Mucosa of descending colon (tissue), 3 donors: ENCODE measurements around the gene KCNQ5. TPM values are rescaled to one million over a fixed set of nuclear protein-coding genes. Genes with fewer than 3 reads are reported as not detected.

ENCODE experiments used
- ATAC-seq: fragments of 200-7000 bp; cut with Tn5 transposase; one replicate; pipeline ENCODE4 v1.9.1; 2020; ENCODE audit warnings: mild to moderate bottlenecking, moderate library complexity
- DNase-seq, 3 donors: peaks; one replicate each; pipeline ENCODE4 v3.0.0-alpha.2; 2020
- H3K36me3 ChIP-seq: fragments of 200-600 bp; one replicate; pipeline ENCODE4 v1.8.0; 2021; ENCODE audit warnings: low read depth, mild to moderate bottlenecking
- H3K4me1 ChIP-seq: fragments of 200-600 bp; one replicate; pipeline ENCODE4 v1.8.0; 2021; ENCODE audit warnings: low read depth, mild to moderate bottlenecking
- H3K4me3 ChIP-seq: fragments of 200-600 bp; one replicate; pipeline ENCODE4 v1.8.0; 2021; ENCODE audit warnings: mild to moderate bottlenecking
- H3K9me3 ChIP-seq: fragments of 200-600 bp; one replicate; pipeline ENCODE4 v1.8.0; 2021; ENCODE audit warnings: mild to moderate bottlenecking
- CTCF ChIP-seq: fragments of 200-600 bp; IDR thresholded peaks from one replicate; pipeline ENCODE4 v1.8.0; 2022; ENCODE audit warnings: antibody characterized with exemption, mild to moderate bottlenecking
- intact Hi-C, 2 donors: fragments of 100-400 bp; cut with DNase I in 1 of 2; cut with micrococcal nuclease in 1 of 2; formaldehyde crosslinking; loops; one replicate each; pipeline versions ENCODE4 v1.11.0 to v1.11.1; 2022; cut with DNase I, micrococcal nuclease
- total RNA-seq, 3 donors: library from RNA; stranded (reverse); fragmentation: NEBNext Ultra II Directional in 2 of 3; extraction: Animal tissue kit (Norgen Biotek cat#: 25700) in 2 of 3; gene quantifications; one replicate each; pipeline versions ENCODE4 v1.2.1 to v1.2.4, GENCODE V29; 2021 to 2023
- donor health status: DM: no; HTN: no; CAD: no; lungs with moderate emphysema.
- donor health status: DM: no; HTN: no; CAD: no.
- donor health status: DM: no; HTN: yes; CAD: no.

The KCNQ5 gene
- total RNA-seq, 3 donors from 2014 or later: 0.14 to 2.3 (median 0.17) TPM

GRCh38 chr6:72595812-72596211 lies 26.1 kb upstream of the KCNQ5 start:
- Histone ChIP-seq H3K4me1 (no peaks in the 10 kb centered on the region), H3K9me3 (no peaks in the 10 kb centered on the region), H3K36me3 (no peaks in the 10 kb centered on the region), H3K4me3 (no peak overlapping the region)
- intact Hi-C loops: no loop called here
- TF ChIP-seq CTCF: no peak
- DNase-seq (no peak), ATAC-seq (no peak)

- ATAC-seq: no peak
- Histone ChIP-seq H3K4me3 (no peak overlapping the region), H3K9me3 (no peaks in the 10 kb centered on the region), H3K4me1 (peaks cover 8% of the 10 kb centered on the region), H3K36me3 (no peaks in the 10 kb centered on the region)
- intact Hi-C loops: loop anchor here in 1 of 2 donors (10.0 kb wide), 1 partner anchor 508 kb away; no protein-coding TSS in a partner anchor
- no peak for TF ChIP-seq CTCF
- no peak for DNase-seq
These were observed 5.4 kb upstream of the KCNQ5 start for GRCh38 chr6:72616406-72617015.

DNA sequence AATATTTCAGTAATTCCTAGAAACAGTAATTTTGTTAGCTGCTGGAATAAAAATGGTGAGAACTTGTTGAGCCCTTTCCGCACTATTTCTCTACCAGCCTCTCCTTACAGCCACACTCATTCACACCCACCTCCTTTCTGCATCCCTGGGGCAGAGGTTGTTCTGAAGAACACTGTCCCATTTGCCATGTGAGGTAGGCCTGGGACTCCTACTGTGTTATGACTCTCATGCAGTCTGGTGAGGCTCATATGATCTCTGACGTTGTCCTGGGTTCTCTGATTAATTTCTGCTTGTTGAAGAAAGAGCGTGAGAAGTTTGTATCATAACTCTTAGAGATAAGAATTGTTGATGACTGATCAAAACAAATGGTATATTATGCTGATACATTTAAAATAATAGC lies 4.1 kb upstream of the KCNQ5 start:
- DNase-seq: no peak
- H3K4me1 ChIP-seq: peaks cover 11% of the 10 kb centered on the region
- no peaks in the 10 kb centered on the region for H3K9me3 ChIP-seq
- intact Hi-C loops: loop anchor here in 1 of 2 donors (10.0 kb wide), 1 partner anchor 507 kb away; no protein-coding TSS in a partner anchor
- TF ChIP-seq CTCF: no peak
- no peaks in the 10 kb centered on the region for H3K36me3 ChIP-seq
- ATAC-seq: no peak
- H3K4me3 ChIP-seq: no peak overlapping the region

DNA sequence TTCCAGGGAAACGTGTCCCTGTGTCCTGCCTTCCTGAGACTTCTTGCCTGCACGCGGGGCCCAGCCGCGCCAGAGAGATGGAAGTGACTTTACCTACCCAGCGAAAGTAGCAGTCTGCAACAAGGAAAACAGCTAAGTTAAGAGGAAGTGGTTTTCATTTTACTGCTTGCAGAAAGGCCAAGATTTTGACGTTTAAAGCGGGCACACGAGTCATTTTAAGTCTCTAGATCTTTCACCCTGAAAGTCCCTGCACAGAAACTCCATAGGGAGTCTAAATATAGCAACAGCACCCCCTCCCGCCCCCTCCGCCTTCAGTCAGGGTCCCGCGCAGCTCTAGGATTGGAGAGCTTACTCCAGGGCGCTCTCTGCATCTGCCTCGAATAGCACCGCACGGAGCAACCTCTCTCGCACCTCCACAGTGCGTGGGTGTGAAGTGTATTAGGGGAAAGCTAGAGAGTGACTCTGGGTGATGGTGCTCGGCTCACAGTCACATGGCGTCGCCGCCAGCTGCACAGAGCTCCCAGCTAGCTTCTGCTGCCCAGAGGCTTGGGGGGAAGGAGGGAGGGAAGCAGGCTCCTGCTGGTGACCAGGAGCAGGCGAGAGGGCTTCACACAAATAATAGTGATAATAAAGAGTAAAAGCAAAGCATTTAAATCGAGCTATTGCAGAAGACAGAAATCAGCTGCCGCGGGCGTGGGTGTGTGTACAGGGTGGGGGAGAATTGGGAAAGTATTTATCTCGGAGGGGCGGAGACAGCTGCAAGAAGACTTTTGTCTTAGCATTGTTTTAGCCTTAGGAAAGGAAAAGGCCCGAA lies 1.8 kb upstream of the KCNQ5 start:
- Histone ChIP-seq H3K4me1 (peaks cover 14% of the 10 kb centered on the region), H3K4me3 (no peak overlapping the region), H3K36me3 (no peaks in the 10 kb centered on the region), H3K9me3 (no peaks in the 10 kb centered on the region)
- DNase-seq (peak; percentile 30 to 66 (median 41)), ATAC-seq (peak; percentile 65)
- TF ChIP-seq CTCF: no peak
- intact Hi-C loops: loop anchor here in 1 of 2 donors (10.0 kb wide), 1 partner anchor 505 kb away; no protein-coding TSS in a partner anchor

GRCh38 chr6:72620871-72621290 lies 983 bp upstream of the KCNQ5 start:
- Histone ChIP-seq H3K4me3 (no peak overlapping the region), H3K4me1 (peaks cover 14% of the 10 kb centered on the region), H3K36me3 (no peaks in the 10 kb centered on the region), H3K9me3 (no peaks in the 10 kb centered on the region)
- peak; percentile 4 for ATAC-seq
- DNase-seq: peak; percentile 3 to 45 (median 25)
- intact Hi-C loops: no loop called here
- no peak for TF ChIP-seq CTCF
